Naive B cell (primary cell): ENCODE data around the gene RGSL1. TPM values are rescaled to one million over a fixed set of nuclear protein-coding genes. Genes with fewer than 3 reads are reported as not detected.

Source experiments
- ATAC-seq, 2 donors: fragments of 150-1000 bp; cut with Tn5 transposase; 2 replicates each; pipeline ENCODE4 v1.10.0; 2021; ENCODE audit warnings: low read depth in 2 of 2, mild to moderate bottlenecking in 2 of 2, moderate library complexity in 2 of 2
- DNase-seq: peaks from one replicate; pipeline ENCODE4 v3.0.0; 2022
- H3K27ac Mint-ChIP-seq, 6 donors: one replicate each; pipeline ENCODE4 v1.8.0; 2020 to 2022; ENCODE audit warnings: mild to moderate bottlenecking in 6 of 6, mixed read lengths in 6 of 6, moderate library complexity in 5 of 6, inconsistent platforms in 2 of 6
- H3K27me3 Mint-ChIP-seq, 3 donors: one replicate each; pipeline ENCODE4 v1.8.0; 2021 to 2022; ENCODE audit warnings: mixed read lengths in 3 of 3, mild to moderate bottlenecking in 1 of 3
- H3K36me3 Mint-ChIP-seq, 2 donors: one replicate each; pipeline ENCODE4 v1.8.0; 2020 to 2022; ENCODE audit warnings: mixed read lengths in 2 of 2, inconsistent platforms in 1 of 2, mild to moderate bottlenecking in 1 of 2
- H3K4me1 Mint-ChIP-seq, 3 donors: one replicate each; pipeline ENCODE4 v1.8.0; 2020 to 2022; ENCODE audit warnings: mixed read lengths in 3 of 3, inconsistent platforms in 1 of 3, mild to moderate bottlenecking in 1 of 3, moderate library complexity in 1 of 3
- H3K4me3 Mint-ChIP-seq, 8 donors: one replicate each; pipeline ENCODE4 v1.8.0; 2020 to 2022; ENCODE audit warnings: mild to moderate bottlenecking in 8 of 8, mixed read lengths in 8 of 8, moderate library complexity in 8 of 8, inconsistent platforms in 2 of 8
- H3K9me3 Mint-ChIP-seq, 7 donors: one replicate each; pipeline ENCODE4 v1.8.0; 2020 to 2022; ENCODE audit warnings: mixed read lengths in 7 of 7, mild to moderate bottlenecking in 5 of 7, inconsistent platforms in 2 of 7, moderate library complexity in 1 of 7
- polyA plus RNA-seq, 6 donors: library from polyadenylated mRNA; unstranded; fragments of 300-500 nt; fragmentation: Illumina TruSeq; gene quantifications; one replicate each; pipeline ENCODE4 v1.2.3, GENCODE V29; 2021; ENCODE audit warnings: low read depth in 6 of 6

Gene RGSL1
- under 1 TPM in 1 of 6 donors, not detected in 5; 0.13 TPM for polyA plus RNA-seq

GRCh38 chr1:182450087-182450486 lies at the start of gene RGSL1:
RGSL1 (plus strand) TSS chr1:182450146; CDS start chr1:182450166, 20 bp downstream.
- DNase-seq, result no peak
- Mint-ChIP-seq H3K36me3 (no peaks in the 10 kb centered on the region), H3K4me3 (no peak within 1 kb of the TSS), H3K9me3 (peaks cover 0 to 2% (median 0%) of the 10 kb centered on the region in 7 donors), H3K27me3 (peaks cover 0 to 10% (median 0%) of the 10 kb centered on the region in 3 donors), H3K4me1 (peaks cover 0 to 4% (median 0%) of the 10 kb centered on the region in 3 donors), H3K27ac (no peak within 1 kb of the TSS)
- ATAC-seq, result no peak

GRCh38 chr1:182400567-182400966 lies 49.4 kb upstream of the RGSL1 start, which contains the start of gene TEDDM1:
TEDDM1 (minus strand) TSS chr1:182400667; CDS start chr1:182400485, 182 bp downstream.
- H3K36me3 Mint-ChIP-seq, result no peaks in the 10 kb centered on the region
- DNase-seq, result no peak
- H3K9me3 Mint-ChIP-seq, result peaks cover 0 to 4% (median 2%) of the 10 kb centered on the region in 7 donors
- peaks cover 3 to 5% (median 4%) of the 10 kb centered on the region in 3 donors for H3K4me1 Mint-ChIP-seq
- peaks cover 5 to 21% (median 14%) of the 10 kb centered on the region in 3 donors for H3K27me3 Mint-ChIP-seq
- H3K27ac Mint-ChIP-seq, result peak within 1 kb of the TSS in 2 of 6 donors; percentile 53 to 74
- no peak for ATAC-seq
- no peak within 1 kb of the TSS for H3K4me3 Mint-ChIP-seq

- Mint-ChIP-seq H3K27ac (peak overlapping the region in 1 of 6 donors; percentile 71), H3K4me1 (no peaks in the 10 kb centered on the region), H3K9me3 (peaks cover 0 to 10% (median 4%) of the 10 kb centered on the region in 7 donors), H3K36me3 (no peaks in the 10 kb centered on the region), H3K4me3 (no peak overlapping the region), H3K27me3 (peaks cover 13 to 44% (median 35%) of the 10 kb centered on the region in 3 donors)
- DNase-seq, result no peak
- no peak for ATAC-seq
These were observed 45.2 kb upstream of the RGSL1 start for GRCh38 chr1:182404781-182405180.

- Mint-ChIP-seq H3K36me3 (no peaks in the 10 kb centered on the region), H3K27ac (no peak overlapping the region), H3K9me3 (peaks cover 0 to 10% (median 4%) of the 10 kb centered on the region in 7 donors), H3K27me3 (peaks cover 13 to 51% (median 43%) of the 10 kb centered on the region in 3 donors), H3K4me1 (no peaks in the 10 kb centered on the region), H3K4me3 (no peak overlapping the region)
- DNase-seq, result no peak
- ATAC-seq, result no peak
These were observed 44.4 kb upstream of the RGSL1 start for GRCh38 chr1:182405578-182405977.

GRCh38 chr1:182406012-182406411 lies 43.9 kb upstream of the RGSL1 start:
- Mint-ChIP-seq H3K27me3 (peaks cover 13 to 51% (median 43%) of the 10 kb centered on the region in 3 donors), H3K27ac (no peak overlapping the region), H3K36me3 (no peaks in the 10 kb centered on the region), H3K9me3 (peaks cover 0 to 10% (median 4%) of the 10 kb centered on the region in 7 donors), H3K4me3 (no peak overlapping the region), H3K4me1 (no peaks in the 10 kb centered on the region)
- DNase-seq, result no peak
- ATAC-seq, result no peak

GRCh38 chr1:182407724-182408123 lies 42.2 kb upstream of the RGSL1 start:
- Mint-ChIP-seq H3K27ac (no peak overlapping the region), H3K36me3 (no peaks in the 10 kb centered on the region), H3K4me1 (no peaks in the 10 kb centered on the region), H3K9me3 (peaks cover 0 to 10% (median 4%) of the 10 kb centered on the region in 7 donors), H3K27me3 (peaks cover 13 to 51% (median 43%) of the 10 kb centered on the region in 3 donors), H3K4me3 (no peak overlapping the region)
- no peak for DNase-seq
- ATAC-seq, result no peak

- H3K27me3 Mint-ChIP-seq, result peaks cover 13 to 46% (median 44%) of the 10 kb centered on the region in 3 donors
- DNase-seq (no peak), ATAC-seq (no peak)
- H3K27ac Mint-ChIP-seq, result no peak overlapping the region
- no peaks in the 10 kb centered on the region for H3K4me1 Mint-ChIP-seq
- H3K9me3 Mint-ChIP-seq, result peaks cover 0 to 10% (median 4%) of the 10 kb centered on the region in 7 donors
- H3K4me3 Mint-ChIP-seq, result no peak overlapping the region
- no peaks in the 10 kb centered on the region for H3K36me3 Mint-ChIP-seq
These were observed 41.4 kb upstream of the RGSL1 start for GRCh38 chr1:182408435-182409075.

GRCh38 chr1:182410138-182410537 lies 39.8 kb upstream of the RGSL1 start:
- no peaks in the 10 kb centered on the region for H3K36me3 Mint-ChIP-seq
- H3K4me3 Mint-ChIP-seq, result no peak overlapping the region
- DNase-seq (no peak), ATAC-seq (no peak)
- H3K9me3 Mint-ChIP-seq, result peaks cover 0 to 10% (median 4%) of the 10 kb centered on the region in 7 donors
- peaks cover 13 to 61% (median 45%) of the 10 kb centered on the region in 3 donors for H3K27me3 Mint-ChIP-seq
- no peaks in the 10 kb centered on the region for H3K4me1 Mint-ChIP-seq
- no peak overlapping the region for H3K27ac Mint-ChIP-seq

- no peaks in the 10 kb centered on the region for H3K4me1 Mint-ChIP-seq
- peaks cover 0 to 4% (median 0%) of the 10 kb centered on the region in 7 donors for H3K9me3 Mint-ChIP-seq
These were observed 39.2 kb upstream of the RGSL1 start for GRCh38 chr1:182410620-182411273.

GRCh38 chr1:182413486-182413885 lies 36.5 kb upstream of the RGSL1 start:
- ATAC-seq, result no peak
- Mint-ChIP-seq H3K4me3 (no peak overlapping the region), H3K4me1 (no peaks in the 10 kb centered on the region), H3K36me3 (no peaks in the 10 kb centered on the region), H3K27me3 (peaks cover 14 to 51% (median 40%) of the 10 kb centered on the region in 3 donors), H3K27ac (no peak overlapping the region), H3K9me3 (no peaks in the 10 kb centered on the region)
- no peak for DNase-seq

More at GRCh38 chr1:182410620-182411273, 39.2 kb upstream of the RGSL1 start:
- Mint-ChIP-seq H3K4me3 (no peak overlapping the region), H3K27me3 (peaks cover 9 to 61% (median 46%) of the 10 kb centered on the region in 3 donors), H3K36me3 (no peaks in the 10 kb centered on the region), H3K27ac (no peak overlapping the region)
- DNase-seq (no peak), ATAC-seq (no peak)

- Mint-ChIP-seq H3K27ac (no peak overlapping the region), H3K9me3 (no peaks in the 10 kb centered on the region), H3K4me1 (no peaks in the 10 kb centered on the region), H3K27me3 (peaks cover 13 to 52% (median 40%) of the 10 kb centered on the region in 3 donors), H3K4me3 (no peak overlapping the region), H3K36me3 (no peaks in the 10 kb centered on the region)
- no peak for ATAC-seq
- no peak for DNase-seq
These were observed 36.0 kb upstream of the RGSL1 start for GRCh38 chr1:182413969-182414368.

- no peak overlapping the region for H3K27ac Mint-ChIP-seq
- H3K9me3 Mint-ChIP-seq, result no peaks in the 10 kb centered on the region
- no peaks in the 10 kb centered on the region for H3K4me1 Mint-ChIP-seq
These were observed 34.2 kb upstream of the RGSL1 start for GRCh38 chr1:182415789-182416188.

GRCh38 chr1:182426442-182427430 lies 23.2 kb upstream of the RGSL1 start:
- no peaks in the 10 kb centered on the region for H3K27me3 Mint-ChIP-seq
- ATAC-seq (no peak), DNase-seq (no peak)
- peak overlapping the region in 1 of 6 donors; percentile 17 for H3K27ac Mint-ChIP-seq
- no peaks in the 10 kb centered on the region for H3K9me3 Mint-ChIP-seq
- peaks cover 0 to 7% (median 6%) of the 10 kb centered on the region in 3 donors for H3K4me1 Mint-ChIP-seq
- no peak overlapping the region for H3K4me3 Mint-ChIP-seq
- no peaks in the 10 kb centered on the region for H3K36me3 Mint-ChIP-seq

More at GRCh38 chr1:182415789-182416188, 34.2 kb upstream of the RGSL1 start:
- no peak for DNase-seq
- Mint-ChIP-seq H3K27me3 (peaks cover 10 to 45% (median 42%) of the 10 kb centered on the region in 3 donors), H3K4me3 (no peak overlapping the region), H3K36me3 (no peaks in the 10 kb centered on the region)
- ATAC-seq, result no peak
